ENCODE results near the gene TAF9.
"Not testable (repeated sequence)": the region's sequence is repeated elsewhere in the genome, so short reads cannot be mapped to it uniquely, and the experiment has no call there.

The TAF9 gene

GRCh38 chr5:69369340-69370121 is at the start of gene TAF9, which contains the start of the genes AK6 and RAD17:
TSS of gene TAF9 (minus strand) at chr5:69369520. CDS start at chr5:69365737, 3,783 bp downstream.
TSS of gene AK6 (minus strand) at chr5:69369520. CDS start at chr5:69369490, 30 bp downstream.
TSS of gene RAD17 (plus strand) at chr5:69369818. CDS start at chr5:69372209, 2,391 bp downstream.
- DNase-seq, result peak; percentile 91

GRCh38 chr5:69418554-69418953 is 49.2 kb upstream of the TAF9 start:
- no peak for DNase-seq

- DNase-seq, result no peak
Measured at GRCh38 chr5:69416699-69417098, 47.4 kb upstream of the TAF9 start.

- DNase-seq, result no peak
Measured at GRCh38 chr5:69416180-69416579, 46.9 kb upstream of the TAF9 start.

GRCh38 chr5:69415584-69415958 is 46.3 kb upstream of the TAF9 start:
- no peak for DNase-seq

- peak; percentile 60 for DNase-seq
Measured at GRCh38 chr5:69414885-69415583, 45.7 kb upstream of the TAF9 start, which contains the start of gene MARVELD2. TSS of gene MARVELD2 (plus strand) at chr5:69415116. CDS start at chr5:69419386, 4,270 bp downstream.

- DNase-seq, result no peak
Measured at GRCh38 chr5:69404659-69405330, 35.5 kb upstream of the TAF9 start.

- DNase-seq, result no peak
Measured at GRCh38 chr5:69378376-69378775, 9.1 kb upstream of the TAF9 start.

GRCh38 chr5:69374911-69375446 is 5.7 kb upstream of the TAF9 start:
- no peak for DNase-seq

- no peak for DNase-seq
Measured at GRCh38 chr5:69372394-69372793, 3.1 kb upstream of the TAF9 start.

- DNase-seq, result not testable (repeated sequence)
Measured at GRCh38 chr5:69370335-69370734, 1.0 kb upstream of the TAF9 start.

GRCh38 chr5:69368458-69369339 is 621 bp downstream of the TAF9 start:
- peak; percentile 27 for DNase-seq

GRCh38 chr5:69367697-69368279 is 1.5 kb downstream of the TAF9 start:
- no peak for DNase-seq

GRCh38 chr5:69364850-69365249 is 4.5 kb downstream of the TAF9 start:
- no peak for DNase-seq

- DNase-seq, result peak; percentile 23
Measured at GRCh38 chr5:69364414-69364813, 4.9 kb downstream of the TAF9 start.

GRCh38 chr5:69360442-69360841 is 8.9 kb downstream of the TAF9 start:
- DNase-seq, result no peak

GRCh38 chr5:69359699-69360098 is 9.6 kb downstream of the TAF9 start:
- DNase-seq, result no peak

GRCh38 chr5:69350664-69351063 is 18.7 kb downstream of the TAF9 start:
- no peak for DNase-seq

GRCh38 chr5:69343083-69343482 is 26.2 kb downstream of the TAF9 start:
- DNase-seq, result no peak

GRCh38 chr5:69341520-69342161 is 27.7 kb downstream of the TAF9 start:
- no peak for DNase-seq

GRCh38 chr5:69335341-69335935 is 33.9 kb downstream of the TAF9 start:
- DNase-seq, result peak; percentile 29

All from inflammatory macrophage treated with lipopolysaccharide for 4 hours (primary cell).